ENCODE data around the gene VWA3B.
"Not testable (repeated sequence)": the region's sequence is repeated elsewhere in the genome, so short reads cannot be mapped to it uniquely, and the experiment has no call there.

Gene VWA3B

DNA sequence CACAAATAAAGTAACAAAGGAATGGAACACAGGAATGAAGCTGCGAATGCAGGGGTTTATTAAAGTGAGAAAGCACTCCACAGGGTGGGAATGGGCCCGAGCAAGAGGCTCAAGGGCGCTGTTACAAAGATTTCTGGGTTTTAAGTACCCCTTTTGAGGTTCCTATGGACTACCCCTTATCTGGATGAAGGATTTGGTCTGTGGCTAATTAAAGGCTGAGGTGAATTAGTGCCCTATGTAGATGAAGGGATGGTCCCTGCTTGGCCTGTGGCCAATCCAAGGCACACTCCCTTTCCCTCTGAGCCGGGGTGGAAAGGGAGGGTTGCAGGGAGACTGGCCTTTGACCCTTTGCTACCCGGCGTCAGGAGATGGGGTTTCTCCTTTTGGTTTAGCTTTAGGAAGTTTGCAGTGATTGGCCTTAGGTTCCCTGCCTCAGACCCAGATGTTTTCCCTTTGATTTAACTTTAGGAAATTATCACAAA, 211.8 kb downstream of the VWA3B start:
- no peaks in the 10 kb centered on the region for H3K27me3 ChIP-seq (ENCODE audit: control insufficient read depth, insufficient read depth, low read length)
- H3K4me1 ChIP-seq (ENCODE audit: control insufficient read depth, insufficient read depth, low read length): no peaks in the 10 kb centered on the region
- H3K9me3 ChIP-seq (ENCODE audit: control insufficient read depth, insufficient read depth, low read length): no peaks in the 10 kb centered on the region
- no peak overlapping the region for H3K4me3 ChIP-seq (ENCODE audit: low read depth, low read length)
- H3K9ac ChIP-seq (ENCODE audit: low read depth, low read length): no peak overlapping the region
- no peak overlapping the region for H3K27ac ChIP-seq (ENCODE audit: low read depth, low read length)
- H3K36me3 ChIP-seq (ENCODE audit: control insufficient read depth, insufficient read depth, low read length): no peaks in the 10 kb centered on the region

GRCh38 chr2:98299211-98299905, 212.4 kb downstream of the VWA3B start:
- Histone ChIP-seq H3K4me3 (ENCODE audit: low read depth, low read length) (no peak overlapping the region), H3K27ac (ENCODE audit: low read depth, low read length) (no peak overlapping the region), H3K4me1 (ENCODE audit: control insufficient read depth, insufficient read depth, low read length) (no peaks in the 10 kb centered on the region), H3K27me3 (ENCODE audit: control insufficient read depth, insufficient read depth, low read length) (no peaks in the 10 kb centered on the region), H3K36me3 (ENCODE audit: control insufficient read depth, insufficient read depth, low read length) (no peaks in the 10 kb centered on the region), H3K9ac (ENCODE audit: low read depth, low read length) (no peak overlapping the region), H3K9me3 (ENCODE audit: control insufficient read depth, insufficient read depth, low read length) (no peaks in the 10 kb centered on the region)

DNA sequence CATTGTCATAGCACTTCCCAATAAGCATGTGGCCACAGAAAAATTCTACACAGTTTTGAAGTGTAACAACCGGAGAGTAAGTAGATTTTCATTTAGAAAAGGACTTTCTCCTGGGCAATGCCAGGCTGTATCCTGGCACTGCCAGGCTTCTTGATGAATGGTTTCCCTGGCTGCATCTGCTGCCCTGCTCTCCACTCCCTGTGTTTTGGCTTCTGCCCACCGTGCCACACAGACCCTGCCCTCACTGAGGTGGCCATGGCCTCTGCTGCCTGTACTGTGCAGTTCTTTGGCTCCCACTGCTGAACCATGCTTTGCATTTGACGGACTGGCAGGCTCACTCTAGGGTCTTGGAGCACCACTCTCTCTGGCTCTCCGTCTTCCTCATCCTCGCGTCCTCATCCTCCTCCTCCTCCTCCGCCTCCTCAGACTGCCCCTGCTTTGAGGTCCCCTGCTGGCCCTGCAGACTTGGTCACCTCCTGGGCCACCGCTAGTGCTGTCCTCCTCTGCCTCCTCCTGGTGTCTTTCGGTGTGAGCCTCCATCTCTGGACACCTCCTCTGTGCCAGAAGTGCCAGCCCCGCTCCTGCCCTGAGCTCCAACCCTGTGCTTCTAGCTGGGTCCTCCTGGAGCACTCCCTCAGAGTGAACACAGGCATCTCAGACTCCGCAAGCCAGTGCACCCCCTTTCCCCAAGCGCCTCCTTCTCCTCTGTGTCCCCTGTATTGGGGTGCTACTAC, 213.3 kb downstream of the VWA3B start:
- Histone ChIP-seq H3K9ac (ENCODE audit: low read depth, low read length) (no peak overlapping the region), H3K4me3 (ENCODE audit: low read depth, low read length) (no peak overlapping the region), H3K27me3 (ENCODE audit: control insufficient read depth, insufficient read depth, low read length) (no peaks in the 10 kb centered on the region), H3K4me1 (ENCODE audit: control insufficient read depth, insufficient read depth, low read length) (no peaks in the 10 kb centered on the region), H3K36me3 (ENCODE audit: control insufficient read depth, insufficient read depth, low read length) (no peaks in the 10 kb centered on the region), H3K9me3 (ENCODE audit: control insufficient read depth, insufficient read depth, low read length) (no peaks in the 10 kb centered on the region), H3K27ac (ENCODE audit: low read depth, low read length) (no peak overlapping the region)

DNA sequence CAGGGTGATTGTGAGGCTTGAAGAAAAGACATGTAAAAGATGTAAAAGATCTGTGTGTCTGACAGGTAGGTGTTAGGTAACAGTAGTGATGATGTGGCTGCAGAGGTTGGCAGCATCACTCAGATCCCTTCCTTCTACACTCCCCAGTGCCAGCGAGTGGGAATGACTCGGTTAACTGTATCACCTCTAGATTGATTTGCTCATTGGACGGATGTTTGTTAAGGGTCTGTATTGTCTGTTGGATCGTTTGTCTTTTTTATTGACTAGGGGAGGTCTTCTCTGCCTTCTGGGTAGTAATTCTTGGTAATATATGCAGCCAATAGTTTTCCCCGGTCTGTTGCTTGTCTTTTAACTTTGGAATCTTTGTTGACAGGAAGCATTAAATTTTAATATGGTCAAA, 214.5 kb downstream of the VWA3B start:
- no peaks in the 10 kb centered on the region for H3K4me1 ChIP-seq (ENCODE audit: control insufficient read depth, insufficient read depth, low read length)
- H3K36me3 ChIP-seq (ENCODE audit: control insufficient read depth, insufficient read depth, low read length): no peaks in the 10 kb centered on the region
- H3K4me3 ChIP-seq (ENCODE audit: low read depth, low read length): no peak overlapping the region
- H3K9me3 ChIP-seq (ENCODE audit: control insufficient read depth, insufficient read depth, low read length): no peaks in the 10 kb centered on the region
- H3K27ac ChIP-seq (ENCODE audit: low read depth, low read length): no peak overlapping the region
- no peaks in the 10 kb centered on the region for H3K27me3 ChIP-seq (ENCODE audit: control insufficient read depth, insufficient read depth, low read length)
- H3K9ac ChIP-seq (ENCODE audit: low read depth, low read length): no peak overlapping the region

GRCh38 chr2:98307131-98307696, 220.2 kb downstream of the VWA3B start:
- not testable (repeated sequence) for H3K27me3 ChIP-seq (ENCODE audit: control insufficient read depth, insufficient read depth, low read length); H3K4me3 ChIP-seq (ENCODE audit: low read depth, low read length); H3K4me1 ChIP-seq (ENCODE audit: control insufficient read depth, insufficient read depth, low read length)

DNA sequence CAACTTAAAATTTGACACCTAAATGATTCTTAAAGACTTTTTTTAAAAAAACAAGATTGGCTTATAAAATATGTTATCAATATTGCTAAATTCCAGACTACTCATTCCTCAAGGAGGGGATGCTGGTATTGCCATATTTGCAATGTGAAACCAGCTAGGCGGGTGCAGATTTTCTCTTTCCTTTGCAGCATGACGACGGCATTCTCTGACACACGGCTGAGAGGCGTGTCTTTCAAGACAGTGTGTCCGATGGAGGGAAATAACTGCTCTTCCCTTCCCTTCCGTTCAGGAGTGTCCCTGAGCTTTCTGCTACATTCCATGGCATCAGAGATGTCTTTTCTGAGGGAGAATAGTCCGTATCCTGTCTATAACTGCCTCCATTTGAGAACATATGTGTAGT, 221.1 kb downstream of the VWA3B start:
- Histone ChIP-seq H3K4me1 (ENCODE audit: control insufficient read depth, insufficient read depth, low read length) (no peaks in the 10 kb centered on the region), H3K27me3 (ENCODE audit: control insufficient read depth, insufficient read depth, low read length) (no peaks in the 10 kb centered on the region), H3K27ac (ENCODE audit: low read depth, low read length) (no peak overlapping the region), H3K36me3 (ENCODE audit: control insufficient read depth, insufficient read depth, low read length) (no peaks in the 10 kb centered on the region), H3K9me3 (ENCODE audit: control insufficient read depth, insufficient read depth, low read length) (no peaks in the 10 kb centered on the region), H3K4me3 (ENCODE audit: low read depth, low read length) (no peak overlapping the region), H3K9ac (ENCODE audit: low read depth, low read length) (no peak overlapping the region)

More at GRCh38 chr2:98307131-98307696, 220.2 kb downstream of the VWA3B start:
- not testable (repeated sequence) for H3K27ac ChIP-seq (ENCODE audit: low read depth, low read length); H3K9me3 ChIP-seq (ENCODE audit: control insufficient read depth, insufficient read depth, low read length); H3K9ac ChIP-seq (ENCODE audit: low read depth, low read length); H3K36me3 ChIP-seq (ENCODE audit: control insufficient read depth, insufficient read depth, low read length)

- Histone ChIP-seq H3K9me3 (ENCODE audit: control insufficient read depth, insufficient read depth, low read length) (no peaks in the 10 kb centered on the region), H3K4me3 (ENCODE audit: low read depth, low read length) (no peak overlapping the region), H3K4me1 (ENCODE audit: control insufficient read depth, insufficient read depth, low read length) (no peaks in the 10 kb centered on the region), H3K9ac (ENCODE audit: low read depth, low read length) (no peak overlapping the region), H3K36me3 (ENCODE audit: control insufficient read depth, insufficient read depth, low read length) (no peaks in the 10 kb centered on the region), H3K27ac (ENCODE audit: low read depth, low read length) (no peak overlapping the region), H3K27me3 (ENCODE audit: control insufficient read depth, insufficient read depth, low read length) (no peaks in the 10 kb centered on the region)
Measured at GRCh38 chr2:98308532-98308931, 221.6 kb downstream of the VWA3B start.

DNA sequence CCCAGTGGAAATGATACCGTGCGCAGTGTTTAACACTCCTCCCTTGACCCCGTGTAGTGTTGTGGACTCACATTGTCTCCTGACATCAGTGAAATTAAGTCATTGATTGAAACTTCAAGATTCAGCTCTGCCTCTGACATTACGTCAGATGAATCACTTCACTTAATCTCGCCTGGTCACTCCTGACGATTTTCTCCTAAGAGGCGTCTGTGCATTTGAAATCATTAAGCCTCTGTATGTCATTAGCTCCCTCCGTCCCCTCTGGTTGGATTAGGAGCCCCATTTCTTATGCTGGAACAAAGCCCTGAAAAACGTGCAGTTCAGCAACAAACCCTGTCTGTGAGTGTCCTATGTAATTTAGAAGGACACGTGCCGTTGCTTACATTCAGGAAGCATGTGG, 222.6 kb downstream of the VWA3B start:
- no peak overlapping the region for H3K27ac ChIP-seq (ENCODE audit: low read depth, low read length)
- H3K36me3 ChIP-seq (ENCODE audit: control insufficient read depth, insufficient read depth, low read length): no peaks in the 10 kb centered on the region
- H3K4me3 ChIP-seq (ENCODE audit: low read depth, low read length): no peak overlapping the region
- no peaks in the 10 kb centered on the region for H3K9me3 ChIP-seq (ENCODE audit: control insufficient read depth, insufficient read depth, low read length)
- no peaks in the 10 kb centered on the region for H3K4me1 ChIP-seq (ENCODE audit: control insufficient read depth, insufficient read depth, low read length)
- H3K27me3 ChIP-seq (ENCODE audit: control insufficient read depth, insufficient read depth, low read length): no peaks in the 10 kb centered on the region
- no peak overlapping the region for H3K9ac ChIP-seq (ENCODE audit: low read depth, low read length)

DNA sequence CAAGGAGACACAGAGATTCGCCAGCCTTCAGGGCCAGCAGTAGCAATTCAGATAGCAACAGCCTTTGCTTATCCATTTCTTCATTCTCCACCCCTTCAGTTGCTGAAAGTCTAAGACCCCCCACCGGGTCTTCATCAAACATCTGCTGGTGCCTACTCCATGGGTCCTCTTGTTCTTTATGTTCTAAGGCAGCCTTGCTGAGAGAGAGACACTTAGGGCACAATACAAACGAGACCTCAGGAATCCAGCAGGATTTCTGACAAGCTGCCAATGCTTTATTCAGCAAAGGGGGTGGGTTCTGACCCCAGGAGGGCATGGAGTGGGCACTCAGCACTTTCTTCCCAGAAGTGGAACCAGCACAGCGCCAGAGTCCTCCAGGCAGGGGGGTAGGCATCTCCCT, 223.0 kb downstream of the VWA3B start:
- Histone ChIP-seq H3K9me3 (ENCODE audit: control insufficient read depth, insufficient read depth, low read length) (no peaks in the 10 kb centered on the region), H3K4me3 (ENCODE audit: low read depth, low read length) (no peak overlapping the region), H3K27ac (ENCODE audit: low read depth, low read length) (no peak overlapping the region), H3K36me3 (ENCODE audit: control insufficient read depth, insufficient read depth, low read length) (no peaks in the 10 kb centered on the region), H3K4me1 (ENCODE audit: control insufficient read depth, insufficient read depth, low read length) (no peaks in the 10 kb centered on the region), H3K9ac (ENCODE audit: low read depth, low read length) (no peak overlapping the region), H3K27me3 (ENCODE audit: control insufficient read depth, insufficient read depth, low read length) (no peaks in the 10 kb centered on the region)

DNA sequence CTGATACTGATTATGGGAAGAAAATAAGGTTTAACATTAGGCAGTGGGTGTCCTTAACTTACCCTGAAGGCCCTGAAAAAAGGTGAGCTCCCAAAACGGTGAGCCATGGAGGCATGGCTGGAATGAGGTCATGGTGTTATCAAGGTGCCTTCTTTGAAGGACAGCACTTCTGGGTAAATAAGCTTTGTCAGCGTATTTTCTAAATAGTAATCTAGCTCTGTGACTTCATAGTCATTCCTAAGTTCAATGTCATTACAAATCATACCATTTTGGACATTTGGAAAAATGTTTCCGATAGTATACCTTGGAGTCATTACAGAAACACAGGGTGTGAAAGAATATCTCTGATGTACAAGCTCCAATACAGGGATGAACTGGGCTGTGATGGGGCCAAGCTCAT, 224.1 kb downstream of the VWA3B start:
- H3K9me3 ChIP-seq (ENCODE audit: control insufficient read depth, insufficient read depth, low read length): no peaks in the 10 kb centered on the region
- H3K27ac ChIP-seq (ENCODE audit: low read depth, low read length): no peak overlapping the region
- no peaks in the 10 kb centered on the region for H3K27me3 ChIP-seq (ENCODE audit: control insufficient read depth, insufficient read depth, low read length)

More for the DNA sequence above, 224.1 kb downstream of the VWA3B start:
- Histone ChIP-seq H3K4me1 (ENCODE audit: control insufficient read depth, insufficient read depth, low read length) (no peaks in the 10 kb centered on the region), H3K9ac (ENCODE audit: low read depth, low read length) (no peak overlapping the region), H3K4me3 (ENCODE audit: low read depth, low read length) (no peak overlapping the region), H3K36me3 (ENCODE audit: control insufficient read depth, insufficient read depth, low read length) (no peaks in the 10 kb centered on the region)

All from HUES48 (cell line).